IPS DF 6.9 (cell line): ENCODE measurements around the gene IFITM5.

Experiments used
- DNase-seq: peaks from one replicate; pipeline ENCODE4 v3.0.0-alpha.2; 2013; ENCODE audit warnings: low read depth, low spot score
- H3K27ac ChIP-seq: one replicate; pipeline ENCODE4 v1.5.1; 2013; ENCODE audit warnings: low read length, control low read depth
- H3K27me3 ChIP-seq: 2 replicates; pipeline ENCODE4 v1.6.1; 2013; ENCODE audit warnings: mild to moderate bottlenecking, low read length; ENCODE audit not compliant: control insufficient read depth, insufficient read depth
- H3K36me3 ChIP-seq: 2 replicates; pipeline ENCODE4 v1.6.1; 2013; ENCODE audit warnings: low read length; ENCODE audit not compliant: control insufficient read depth, insufficient read depth
- H3K4me1 ChIP-seq: 2 replicates; pipeline ENCODE4 v1.6.1; 2013; ENCODE audit warnings: low read length; ENCODE audit not compliant: control insufficient read depth, insufficient read depth
- H3K4me3 ChIP-seq: 2 replicates; pipeline ENCODE4 v1.5.1; 2013; ENCODE audit warnings: mild to moderate bottlenecking, low read length
- H3K9me3 ChIP-seq: 2 replicates; pipeline ENCODE4 v1.6.1; 2013; ENCODE audit warnings: low read length, inconsistent platforms; ENCODE audit not compliant: control insufficient read depth, insufficient read depth
- WGBS: extraction: QIAGEN DNeasy Blood & Tissue Kit; methylation state at CpG from one replicate; pipeline ENCODE4 v1.1.7; 2013; ENCODE audit warnings: mixed read lengths, missing lambda C conversion rate; ENCODE audit not compliant: insufficient read length, insufficient coverage; 5-methylcytosine and 5-hydroxymethylcytosine counted together

Gene IFITM5

GRCh38 chr11:255816-256215, 43.5 kb downstream of the IFITM5 start:
- Histone ChIP-seq H3K4me1 (no peaks in the 10 kb centered on the region), H3K36me3 (peaks cover 11% of the 10 kb centered on the region; the same call in 1 of the 2 replicates), H3K27ac (no peak overlapping the region), H3K27me3 (no peaks in the 10 kb centered on the region), H3K4me3 (no peak overlapping the region), H3K9me3 (no peaks in the 10 kb centered on the region)
- no CpG with 5 or more reads among the region's 2 CpGs for WGBS
- no peak for DNase-seq

GRCh38 chr11:255176-255575, 44.1 kb downstream of the IFITM5 start:
- Histone ChIP-seq H3K36me3 (peaks cover 11% of the 10 kb centered on the region; the same call in 1 of the 2 replicates), H3K9me3 (no peaks in the 10 kb centered on the region), H3K4me1 (no peaks in the 10 kb centered on the region), H3K27me3 (no peaks in the 10 kb centered on the region), H3K27ac (no peak overlapping the region), H3K4me3 (no peak overlapping the region)
- no CpG with 5 or more reads among the region's 3 CpGs for WGBS
- no peak for DNase-seq

GRCh38 chr11:253886-254270, 45.4 kb downstream of the IFITM5 start:
- Histone ChIP-seq H3K4me1 (no peaks in the 10 kb centered on the region), H3K4me3 (no peak overlapping the region), H3K9me3 (no peaks in the 10 kb centered on the region), H3K36me3 (peaks cover 15% of the 10 kb centered on the region; the same call in 1 of the 2 replicates), H3K27me3 (no peaks in the 10 kb centered on the region), H3K27ac (no peak overlapping the region)
- no CpG with 5 or more reads among the region's 5 CpGs for WGBS
- no peak for DNase-seq

GRCh38 chr11:253160-253885, 46.0 kb downstream of the IFITM5 start:
- DNase-seq: no peak
- Histone ChIP-seq H3K4me1 (no peaks in the 10 kb centered on the region), H3K27me3 (no peaks in the 10 kb centered on the region), H3K27ac (no peak overlapping the region), H3K36me3 (peaks cover 18% of the 10 kb centered on the region; the same call in 1 of the 2 replicates), H3K9me3 (no peaks in the 10 kb centered on the region), H3K4me3 (no peak overlapping the region)
- WGBS: no CpG with 5 or more reads among the region's 13 CpGs

GRCh38 chr11:252666-253065, 46.7 kb downstream of the IFITM5 start:
- no peak overlapping the region for H3K27ac ChIP-seq
- no peak for DNase-seq
- H3K4me3 ChIP-seq: no peak overlapping the region
- WGBS: no CpG with 5 or more reads among the region's 8 CpGs
- H3K27me3 ChIP-seq: no peaks in the 10 kb centered on the region
- H3K4me1 ChIP-seq: no peaks in the 10 kb centered on the region
- no peaks in the 10 kb centered on the region for H3K9me3 ChIP-seq
- H3K36me3 ChIP-seq: peaks cover 18% of the 10 kb centered on the region; the same call in 1 of the 2 replicates

- Histone ChIP-seq H3K27me3 (no peaks in the 10 kb centered on the region), H3K27ac (no peak overlapping the region), H3K9me3 (no peaks in the 10 kb centered on the region), H3K4me3 (no peak overlapping the region), H3K36me3 (peaks cover 18% of the 10 kb centered on the region; the same call in 1 of the 2 replicates), H3K4me1 (no peaks in the 10 kb centered on the region)
- WGBS: no CpG with 5 or more reads among the region's 10 CpGs
- no peak for DNase-seq
These were observed 47.8 kb downstream of the IFITM5 start for GRCh38 chr11:251550-251949.

GRCh38 chr11:250740-251299, 48.5 kb downstream of the IFITM5 start:
- Histone ChIP-seq H3K9me3 (no peaks in the 10 kb centered on the region), H3K36me3 (peaks cover 22% of the 10 kb centered on the region; the same call in 1 of the 2 replicates), H3K27ac (no peak overlapping the region), H3K4me1 (no peaks in the 10 kb centered on the region), H3K27me3 (no peaks in the 10 kb centered on the region), H3K4me3 (no peak overlapping the region)
- no peak for DNase-seq
- WGBS: no CpG with 5 or more reads among the region's 10 CpGs

- Histone ChIP-seq H3K27ac (no peak overlapping the region), H3K36me3 (peaks cover 26% of the 10 kb centered on the region; the same call in 1 of the 2 replicates)
- WGBS: no CpG with 5 or more reads among the region's 5 CpGs
These were observed 49.1 kb downstream of the IFITM5 start for GRCh38 chr11:250274-250673.

GRCh38 chr11:249062-249461, 50.3 kb downstream of the IFITM5 start:
- peaks cover 27% of the 10 kb centered on the region; the same call in 1 of the 2 replicates for H3K36me3 ChIP-seq

More at GRCh38 chr11:250274-250673, 49.1 kb downstream of the IFITM5 start:
- H3K27me3 ChIP-seq: no peaks in the 10 kb centered on the region
- no peak for DNase-seq
- no peak overlapping the region for H3K4me3 ChIP-seq
- H3K9me3 ChIP-seq: no peaks in the 10 kb centered on the region
- no peaks in the 10 kb centered on the region for H3K4me1 ChIP-seq

More at GRCh38 chr11:249062-249461, 50.3 kb downstream of the IFITM5 start:
- no CpG with 5 or more reads among the region's 8 CpGs for WGBS
- Histone ChIP-seq H3K4me3 (no peak overlapping the region), H3K27ac (no peak overlapping the region), H3K27me3 (no peaks in the 10 kb centered on the region), H3K9me3 (no peaks in the 10 kb centered on the region), H3K4me1 (no peaks in the 10 kb centered on the region)
- no peak for DNase-seq
